ENCODE data around the gene RPP38. TPM values are rescaled to one million over a fixed set of nuclear protein-coding genes. Genes with fewer than 3 reads are reported as not detected.

The RPP38 gene
- total and polyA plus RNA-seq, 2 of the 13 experiments (the other 11 are each of a cell fraction or from before 2014, with no cell fraction given) = 11.7 to 16.4 TPM

- no peak overlapping the region for H3K9ac ChIP-seq (ENCODE audit: insufficient read depth, low read depth, low read length)
- no peak for DNase-seq (ENCODE audit: low spot score)
- WGBS (ENCODE audit: low lambda C conversion rate) = 55% methylated on average over 5 of the region's 5 CpGs
- BruUV-seq (replicated peaks) = no TSS peak
- FAIRE-seq = no peak
- no peak overlapping the region for H3K27ac ChIP-seq (ENCODE audit: extremely low read length, insufficient read depth, low read length)
- no peak overlapping the region for H3K4me3 ChIP-seq (replicated peaks in 1 of 3; ENCODE audit: insufficient read depth in 1 of 3, low read depth in 2 of 3, low read length in 3 of 3)
- no peaks in the 10 kb centered on the region for H3K79me2 ChIP-seq (ENCODE audit: insufficient read depth, low read length)
- intact Hi-C loops (cut with micrococcal nuclease; ENCODE audit: unreplicated experiment) = no loop called here
- H3K4me1 ChIP-seq (ENCODE audit: insufficient read depth, low read length) = peaks cover 8% of the 10 kb centered on the region
- no peak overlapping the region for H2AFZ ChIP-seq (ENCODE audit: low read length)
- no peaks in the 10 kb centered on the region for H3K36me3 ChIP-seq (replicated peaks in 1 of 2; ENCODE audit: control insufficient read depth in 1 of 2, insufficient read depth in 2 of 2, low read length in 2 of 2)
- ChIA-PET CTCF (ENCODE audit: low intra/inter-chr PET ratio, low total read pairs) (no interaction called here), POLR2A (no interaction called here)
- in situ Hi-C loops (cut with HindIII; ENCODE audit: extremely low pct_ligation_motif_present, low pct_unique_long_range_greater_than_20kb) = no loop called here
- no peak overlapping the region for H3K4me2 ChIP-seq (ENCODE audit: low read depth, low read length)
- no peaks in the 10 kb centered on the region for H3K9me3 ChIP-seq (ENCODE audit: low read length)
- no peak for ATAC-seq
- H4K20me1 ChIP-seq (ENCODE audit: insufficient read depth, low read length) = no peaks in the 10 kb centered on the region
- no peaks in the 10 kb centered on the region for H3K27me3 ChIP-seq (ENCODE audit: control insufficient read depth in 1 of 2, insufficient read depth in 2 of 2, low read length in 2 of 2)
- TF ChIP-seq POLR2AphosphoS2 (IDR thresholded peaks at IDR 0.05; ENCODE audit: low read depth, low read length) = no peak
- no peak for TF ChIP-seq FOXA1 (IDR thresholded peaks at IDR 0.05)
- no peak for TF ChIP-seq FOXA1 (CRISPR knock-in tag; IDR thresholded peaks at IDR 0.05)
- no peak for TF ChIP-seq KLF15 (CRISPR knock-in tag; IDR thresholded peaks at IDR 0.05; ENCODE audit: borderline replicate concordance)
- TF ChIP-seq ZNF264 (CRISPR knock-in tag; IDR thresholded peaks at IDR 0.05) = no peak
- TF ChIP-seq DR1 (CRISPR knock-in tag; IDR thresholded peaks at IDR 0.05) = no peak
- TF ChIP-seq ZNF407 (CRISPR knock-in tag; IDR thresholded peaks at IDR 0.05; ENCODE audit: not compliant biosample characterization) = no peak
- TF ChIP-seq HNF4A (CRISPR knock-in tag; IDR thresholded peaks at IDR 0.05) = no peak
- TF ChIP-seq ZNF446 (CRISPR knock-in tag; IDR thresholded peaks at IDR 0.05) = no peak
- no peak for TF ChIP-seq ZFP36 (IDR thresholded peaks at IDR 0.05; ENCODE audit: borderline replicate concordance, low read depth, low read length, partially characterized antibody)
- no peak for TF ChIP-seq MAX (IDR thresholded peaks at IDR 0.05)
- no peak for TF ChIP-seq ZNF773 (CRISPR knock-in tag; IDR thresholded peaks at IDR 0.05; ENCODE audit: borderline replicate concordance)
- TF ChIP-seq ZNF567 (CRISPR knock-in tag; IDR thresholded peaks at IDR 0.05; ENCODE audit: borderline replicate concordance) = no peak
- no peak for TF ChIP-seq MEIS2 (CRISPR knock-in tag; IDR thresholded peaks at IDR 0.05)
- TF ChIP-seq RARA (CRISPR knock-in tag; IDR thresholded peaks at IDR 0.05) = no peak
- TF ChIP-seq CREB1 (IDR thresholded peaks at IDR 0.05) = no peak
- TF ChIP-seq CREB1 (CRISPR knock-in tag; IDR thresholded peaks at IDR 0.05) = no peak
- TF ChIP-seq BRF2 (CRISPR knock-in tag; IDR thresholded peaks at IDR 0.05) = no peak
- TF ChIP-seq ZNF678 (CRISPR knock-in tag; IDR thresholded peaks at IDR 0.05) = no peak
These were observed 5.7 kb upstream of the RPP38 start for GRCh38 chr10:15091418-15091817.
